ENCODE measurements around the gene FKBP3.

Gene FKBP3

DNA sequence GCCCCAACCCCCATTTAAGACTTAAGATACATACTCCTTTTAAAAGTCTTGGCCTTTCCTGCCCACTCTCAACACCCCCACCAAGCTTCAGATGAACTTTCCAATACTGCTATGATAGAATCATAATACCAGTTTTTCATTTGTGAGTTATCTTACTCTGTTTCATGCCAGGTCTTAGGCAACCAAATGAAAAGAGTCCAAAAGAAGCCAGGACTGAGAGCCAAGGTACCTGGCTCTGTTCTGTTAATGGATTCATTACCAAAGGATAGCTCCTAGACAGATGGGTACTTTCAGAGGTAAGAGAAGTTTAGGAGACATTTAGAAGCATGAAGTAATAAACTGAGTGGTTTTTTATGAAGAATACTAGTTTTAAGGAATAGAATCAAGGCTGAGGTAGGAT is 35.6 kb upstream of the FKBP3 start:
- TF ChIP-seq, protein P1, sequence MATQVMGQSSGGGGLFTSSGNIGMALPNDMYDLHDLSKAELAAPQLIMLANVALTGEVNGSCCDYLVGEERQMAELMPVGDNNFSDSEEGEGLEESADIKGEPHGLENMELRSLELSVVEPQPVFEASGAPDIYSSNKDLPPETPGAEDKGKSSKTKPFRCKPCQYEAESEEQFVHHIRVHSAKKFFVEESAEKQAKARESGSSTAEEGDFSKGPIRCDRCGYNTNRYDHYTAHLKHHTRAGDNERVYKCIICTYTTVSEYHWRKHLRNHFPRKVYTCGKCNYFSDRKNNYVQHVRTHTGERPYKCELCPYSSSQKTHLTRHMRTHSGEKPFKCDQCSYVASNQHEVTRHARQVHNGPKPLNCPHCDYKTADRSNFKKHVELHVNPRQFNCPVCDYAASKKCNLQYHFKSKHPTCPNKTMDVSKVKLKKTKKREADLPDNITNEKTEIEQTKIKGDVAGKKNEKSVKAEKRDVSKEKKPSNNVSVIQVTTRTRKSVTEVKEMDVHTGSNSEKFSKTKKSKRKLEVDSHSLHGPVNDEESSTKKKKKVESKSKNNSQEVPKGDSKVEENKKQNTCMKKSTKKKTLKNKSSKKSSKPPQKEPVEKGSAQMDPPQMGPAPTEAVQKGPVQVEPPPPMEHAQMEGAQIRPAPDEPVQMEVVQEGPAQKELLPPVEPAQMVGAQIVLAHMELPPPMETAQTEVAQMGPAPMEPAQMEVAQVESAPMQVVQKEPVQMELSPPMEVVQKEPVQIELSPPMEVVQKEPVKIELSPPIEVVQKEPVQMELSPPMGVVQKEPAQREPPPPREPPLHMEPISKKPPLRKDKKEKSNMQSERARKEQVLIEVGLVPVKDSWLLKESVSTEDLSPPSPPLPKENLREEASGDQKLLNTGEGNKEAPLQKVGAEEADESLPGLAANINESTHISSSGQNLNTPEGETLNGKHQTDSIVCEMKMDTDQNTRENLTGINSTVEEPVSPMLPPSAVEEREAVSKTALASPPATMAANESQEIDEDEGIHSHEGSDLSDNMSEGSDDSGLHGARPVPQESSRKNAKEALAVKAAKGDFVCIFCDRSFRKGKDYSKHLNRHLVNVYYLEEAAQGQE (IDR thresholded peaks at IDR 0.05; ENCODE audit: insufficient read depth in 1 of 2, low read depth in 2 of 2, low read length in 2 of 2), result no peak
- no peak for TF ChIP-seq TAF1 (IDR thresholded peaks at IDR 0.05; ENCODE audit: borderline replicate concordance, insufficient read depth, low read length)
- no peak for TF ChIP-seq POLR2AphosphoS5 (IDR thresholded peaks at IDR 0.05; ENCODE audit: low read depth, low read length)
- no peak for TF ChIP-seq FOXP2 (optimal IDR thresholded peaks at IDR 0.05; ENCODE audit: borderline replicate concordance, extremely low read depth, extremely low read length, insufficient read depth)
- TF ChIP-seq SIN3A (IDR thresholded peaks at IDR 0.05; ENCODE audit: borderline replicate concordance, insufficient read depth, low read length), result no peak

GRCh38 chr14:45156067-45156466 is 21.8 kb upstream of the FKBP3 start:
- TF ChIP-seq, protein P1 (IDR thresholded peaks at IDR 0.05; ENCODE audit: insufficient read depth in 1 of 2, low read depth in 2 of 2, low read length in 2 of 2), result no peak
- no peak for TF ChIP-seq FOXP2 (optimal IDR thresholded peaks at IDR 0.05; ENCODE audit: borderline replicate concordance, extremely low read depth, extremely low read length, insufficient read depth)
- no peak for TF ChIP-seq POLR2AphosphoS5 (IDR thresholded peaks at IDR 0.05; ENCODE audit: low read depth, low read length)
- TF ChIP-seq SIN3A (IDR thresholded peaks at IDR 0.05; ENCODE audit: borderline replicate concordance, insufficient read depth, low read length), result no peak
- TF ChIP-seq TAF1 (IDR thresholded peaks at IDR 0.05; ENCODE audit: borderline replicate concordance, insufficient read depth, low read length), result no peak

- no peak for TF ChIP-seq POLR2AphosphoS5 (IDR thresholded peaks at IDR 0.05; ENCODE audit: low read depth, low read length)
- TF ChIP-seq TAF1 (IDR thresholded peaks at IDR 0.05; ENCODE audit: borderline replicate concordance, insufficient read depth, low read length), result no peak
- TF ChIP-seq FOXP2 (optimal IDR thresholded peaks at IDR 0.05; ENCODE audit: borderline replicate concordance, extremely low read depth, extremely low read length, insufficient read depth), result no peak
- no peak for TF ChIP-seq SIN3A (IDR thresholded peaks at IDR 0.05; ENCODE audit: borderline replicate concordance, insufficient read depth, low read length)
- TF ChIP-seq, protein P1 (IDR thresholded peaks at IDR 0.05; ENCODE audit: insufficient read depth in 1 of 2, low read depth in 2 of 2, low read length in 2 of 2), result no peak
Observed at GRCh38 chr14:45150386-45150890, 16.2 kb upstream of the FKBP3 start.

DNA sequence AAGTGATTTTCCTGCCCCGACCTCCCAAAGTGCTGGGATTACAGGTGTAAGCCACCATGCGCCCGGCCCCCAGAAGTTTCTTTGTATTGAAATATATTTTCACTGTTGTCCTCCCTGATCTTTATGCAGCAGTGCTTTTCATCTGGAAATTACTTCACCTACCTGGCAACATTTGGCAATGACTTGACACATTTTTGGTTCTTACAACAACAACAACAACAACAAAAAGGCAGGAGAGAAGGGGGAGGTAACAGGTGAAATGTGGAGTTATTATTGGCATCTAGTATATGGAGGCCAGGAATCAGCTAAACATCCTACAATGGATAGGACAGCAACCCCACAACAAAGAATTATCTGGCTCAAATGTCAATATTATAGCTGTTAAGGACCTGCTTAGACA is 15.3 kb upstream of the FKBP3 start:
- no peak for TF ChIP-seq SIN3A (IDR thresholded peaks at IDR 0.05; ENCODE audit: borderline replicate concordance, insufficient read depth, low read length)
- TF ChIP-seq FOXP2 (optimal IDR thresholded peaks at IDR 0.05; ENCODE audit: borderline replicate concordance, extremely low read depth, extremely low read length, insufficient read depth), result no peak
- TF ChIP-seq, protein P1 (IDR thresholded peaks at IDR 0.05; ENCODE audit: insufficient read depth in 1 of 2, low read depth in 2 of 2, low read length in 2 of 2), result no peak
- no peak for TF ChIP-seq POLR2AphosphoS5 (IDR thresholded peaks at IDR 0.05; ENCODE audit: low read depth, low read length)
- no peak for TF ChIP-seq TAF1 (IDR thresholded peaks at IDR 0.05; ENCODE audit: borderline replicate concordance, insufficient read depth, low read length)

- no peak for TF ChIP-seq FOXP2 (optimal IDR thresholded peaks at IDR 0.05; ENCODE audit: borderline replicate concordance, extremely low read depth, extremely low read length, insufficient read depth)
- no peak for TF ChIP-seq SIN3A (IDR thresholded peaks at IDR 0.05; ENCODE audit: borderline replicate concordance, insufficient read depth, low read length)
- TF ChIP-seq TAF1 (IDR thresholded peaks at IDR 0.05; ENCODE audit: borderline replicate concordance, insufficient read depth, low read length), result no peak
Observed at GRCh38 chr14:45145214-45145613, 10.9 kb upstream of the FKBP3 start.

All from PFSK-1 (cell line).